Fibroblast of the aortic adventitia (primary cell): ENCODE results near the gene TGM1. TPM values are rescaled to one million over a fixed set of nuclear protein-coding genes. Genes with fewer than 3 reads are reported as not detected.

ENCODE experiments used
- DNase-seq: peaks from one replicate; pipeline ENCODE4 v3.0.0-alpha.2; 2010; ENCODE audit warnings: low read depth
- H3K4me3 ChIP-seq: 2 replicates; pipeline ENCODE4 v1.5.1; 2011; ENCODE audit warnings: low read depth, mild to moderate bottlenecking, control low read depth, low read length, moderate library complexity
- total RNA-seq: library from RNA; depleted of rRNA; stranded (reverse); fragments of >200 nt; gene quantifications from 2 replicates; pipeline ENCODE4 v1.2.3, GENCODE V29; 2012; ENCODE audit warnings: low replicate concordance
- TF ChIP-seq, protein P1 (sequence below): IDR thresholded peaks from 2 replicates; pipeline ENCODE4 v1.5.1; 2011; ENCODE audit warnings: mild to moderate bottlenecking, low read length, control low read depth, inconsistent platforms; ENCODE audit not compliant: insufficient read depth

TGM1 gene
- total RNA-seq, 1 donor: 0.36 TPM

GRCh38 chr14:24298892-24299254 is 35.9 kb upstream of the TGM1 start:
- peak; percentile 55 for DNase-seq
- TF ChIP-seq, protein P1, sequence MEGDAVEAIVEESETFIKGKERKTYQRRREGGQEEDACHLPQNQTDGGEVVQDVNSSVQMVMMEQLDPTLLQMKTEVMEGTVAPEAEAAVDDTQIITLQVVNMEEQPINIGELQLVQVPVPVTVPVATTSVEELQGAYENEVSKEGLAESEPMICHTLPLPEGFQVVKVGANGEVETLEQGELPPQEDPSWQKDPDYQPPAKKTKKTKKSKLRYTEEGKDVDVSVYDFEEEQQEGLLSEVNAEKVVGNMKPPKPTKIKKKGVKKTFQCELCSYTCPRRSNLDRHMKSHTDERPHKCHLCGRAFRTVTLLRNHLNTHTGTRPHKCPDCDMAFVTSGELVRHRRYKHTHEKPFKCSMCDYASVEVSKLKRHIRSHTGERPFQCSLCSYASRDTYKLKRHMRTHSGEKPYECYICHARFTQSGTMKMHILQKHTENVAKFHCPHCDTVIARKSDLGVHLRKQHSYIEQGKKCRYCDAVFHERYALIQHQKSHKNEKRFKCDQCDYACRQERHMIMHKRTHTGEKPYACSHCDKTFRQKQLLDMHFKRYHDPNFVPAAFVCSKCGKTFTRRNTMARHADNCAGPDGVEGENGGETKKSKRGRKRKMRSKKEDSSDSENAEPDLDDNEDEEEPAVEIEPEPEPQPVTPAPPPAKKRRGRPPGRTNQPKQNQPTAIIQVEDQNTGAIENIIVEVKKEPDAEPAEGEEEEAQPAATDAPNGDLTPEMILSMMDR: no peak
- H3K4me3 ChIP-seq: peak overlapping the region; percentile 99

GRCh38 chr14:24297190-24297964 is 34.4 kb upstream of the TGM1 start:
- DNase-seq: peak; percentile 27
- TF ChIP-seq, protein P1: peak; percentile 41
- H3K4me3 ChIP-seq: no peak overlapping the region

DNA sequence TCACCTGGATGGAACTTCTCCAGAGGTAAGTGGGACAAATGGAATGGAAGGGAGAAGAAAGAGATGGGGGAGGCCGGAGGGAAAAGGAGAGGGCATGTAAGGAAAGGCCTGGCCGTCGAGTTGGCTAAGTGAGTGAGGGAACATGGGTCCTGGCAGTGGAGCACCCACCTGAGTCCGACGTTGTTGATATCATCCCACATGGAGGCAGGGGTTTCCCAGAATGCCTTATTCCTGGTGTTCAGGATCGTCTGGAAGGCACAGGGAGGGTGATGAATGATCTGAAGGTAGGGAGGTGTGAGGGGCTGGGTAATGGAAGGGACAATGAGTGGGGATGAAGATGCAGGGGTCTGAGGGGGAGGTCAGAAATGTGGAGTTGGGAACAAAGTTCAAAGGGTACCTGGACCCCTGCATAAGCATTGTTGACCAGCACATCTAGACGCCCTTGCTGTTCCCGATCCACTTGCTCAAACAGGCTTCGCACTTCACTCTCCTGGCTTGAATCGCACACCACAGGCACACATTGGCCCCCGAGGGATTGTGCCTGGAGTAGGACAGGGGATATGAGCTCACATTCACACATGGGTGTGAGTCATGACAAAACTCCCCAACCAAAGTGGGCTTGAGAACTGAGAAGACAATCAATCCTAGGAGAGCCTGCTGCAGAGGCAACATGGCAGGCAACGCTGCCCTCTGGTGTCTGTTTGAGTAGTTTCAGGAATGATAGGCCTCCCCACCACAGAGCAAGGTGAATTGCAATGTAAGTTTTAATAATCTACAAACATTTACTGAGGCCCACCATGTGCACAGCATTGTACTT is 33.6 kb upstream of the TGM1 start:
- peak; percentile 93 for DNase-seq
- TF ChIP-seq, protein P1: peak; percentile 75
- H3K4me3 ChIP-seq: no peak overlapping the region

DNA sequence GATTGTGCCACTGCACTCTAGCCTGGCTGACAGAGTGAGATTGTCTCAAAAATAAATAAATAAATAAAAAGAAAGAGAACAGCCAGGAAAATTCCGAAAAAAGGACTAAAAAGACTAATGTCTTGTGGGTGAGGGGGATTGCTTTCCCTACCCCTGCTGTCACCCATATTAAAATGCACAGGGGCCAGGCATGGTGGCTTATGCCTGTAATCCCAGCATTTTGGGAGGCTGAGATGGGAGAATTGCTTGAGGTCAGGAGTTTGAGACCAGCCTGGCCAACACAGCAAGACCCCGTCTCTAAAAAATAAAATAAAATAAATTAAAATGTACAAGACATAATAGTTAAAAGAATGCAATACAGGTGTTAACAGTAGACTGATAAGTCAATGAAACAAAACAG is 30.5 kb upstream of the TGM1 start:
- TF ChIP-seq, protein P1: no peak
- DNase-seq: no peak
- no peak overlapping the region for H3K4me3 ChIP-seq

GRCh38 chr14:24292118-24292807 is 29.3 kb upstream of the TGM1 start:
- DNase-seq: no peak
- TF ChIP-seq, protein P1: no peak
- no peak overlapping the region for H3K4me3 ChIP-seq

- DNase-seq: no peak
- TF ChIP-seq, protein P1: no peak
These were observed 28.6 kb upstream of the TGM1 start for GRCh38 chr14:24291446-24292117.

More at GRCh38 chr14:24291446-24292117, 28.6 kb upstream of the TGM1 start:
- no peak overlapping the region for H3K4me3 ChIP-seq
